ENCODE data around the gene TPCN1.

Gene TPCN1

DNA sequence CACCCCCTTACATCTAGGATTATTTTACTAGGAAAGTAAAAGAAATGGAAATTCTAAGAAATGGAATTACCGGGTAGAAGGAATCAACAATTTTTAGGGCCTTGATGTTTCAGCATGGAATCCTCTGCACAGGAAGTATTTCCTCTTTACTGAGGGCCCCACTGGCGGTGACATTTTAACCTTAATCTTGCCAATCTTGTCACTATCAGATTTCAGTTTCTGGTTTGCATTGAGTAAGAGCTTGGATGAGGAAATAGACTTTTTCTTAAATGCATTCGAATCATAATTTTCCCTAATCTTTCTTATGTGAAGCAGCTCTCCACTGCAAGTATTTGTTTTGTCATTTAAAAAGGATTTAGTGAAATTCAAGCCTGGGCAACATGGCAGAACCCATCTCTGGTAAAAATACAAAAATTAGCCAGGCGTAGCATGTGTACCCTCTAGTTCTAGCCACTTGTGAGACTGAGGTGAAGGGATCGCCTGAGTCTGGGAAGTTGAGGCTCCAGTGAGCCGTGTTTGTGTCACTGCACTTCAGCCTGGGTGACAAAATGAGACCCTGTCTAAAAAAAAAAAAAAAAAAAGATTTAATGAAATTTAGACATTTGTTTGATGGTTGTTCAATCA is 40.7 kb downstream of the TPCN1 start:
- Histone ChIP-seq H3K4me3 (ENCODE audit: low read depth, low read length) (no peak overlapping the region), H3K27ac (ENCODE audit: extremely low read depth, low read depth, low read length) (no peak overlapping the region), H3K9me3 (ENCODE audit: control insufficient read depth, insufficient read depth, low read depth, low read length) (no peaks in the 10 kb centered on the region), H3K4me1 (ENCODE audit: control insufficient read depth, insufficient read depth, low read length) (no peaks in the 10 kb centered on the region), H3K36me3 (ENCODE audit: control insufficient read depth in 2 of 2, insufficient read depth in 1 of 2, low read length in 2 of 2) (peaks cover 0 to 3% of the 10 kb centered on the region in 2 experiments; a peak in 2 of 3 replicates)
- CTCF ChIA-PET = interaction anchor here (0.6 kb wide), 2 partner anchors 88 to 1682 kb away, joined by 3 to 7 read pairs; no protein-coding TSS in a partner anchor
- POLR2A ChIA-PET = interaction anchor here (0.6 kb wide), 1 partner anchor 77 kb away, joined by 3 read pairs; the partner anchor contains the start of gene DDX54
- TF ChIP-seq ZNF843 (tag by site-specific recombination; IDR thresholded peaks at IDR 0.05) = no peak
- no peak for TF ChIP-seq KLF1 (tag by site-specific recombination; IDR thresholded peaks at IDR 0.05)
- TF ChIP-seq ZNF426 (tag by site-specific recombination; IDR thresholded peaks at IDR 0.05) = no peak
- no peak for TF ChIP-seq ZNF175 (tag by site-specific recombination; IDR thresholded peaks at IDR 0.05)
- TF ChIP-seq ZNF558 (tag by site-specific recombination; IDR thresholded peaks at IDR 0.05) = no peak
- TF ChIP-seq ZNF2 (tag by site-specific recombination; IDR thresholded peaks at IDR 0.05) = no peak

DNA sequence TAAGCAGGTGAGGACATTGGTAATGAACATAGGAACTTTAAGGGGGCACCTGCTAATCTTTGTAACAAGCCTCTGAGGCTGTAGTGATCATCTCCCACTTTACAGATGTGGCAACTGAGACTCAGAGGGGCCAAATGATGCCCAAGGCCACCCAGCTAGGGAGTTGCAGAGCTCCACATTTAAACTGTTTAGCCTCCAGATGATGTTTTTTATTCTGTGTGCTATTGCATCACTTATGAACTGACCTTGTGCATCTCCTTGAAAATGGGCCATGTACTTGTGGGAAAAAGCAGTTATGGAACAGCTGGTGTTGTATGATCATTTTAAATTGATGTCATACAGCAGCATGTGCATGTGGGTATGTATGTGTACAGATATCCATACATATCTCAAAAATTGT is 41.4 kb downstream of the TPCN1 start:
- Histone ChIP-seq H3K36me3 (ENCODE audit: control insufficient read depth in 2 of 2, insufficient read depth in 1 of 2, low read length in 2 of 2) (peaks cover 0 to 4% of the 10 kb centered on the region in 2 experiments; a peak in 2 of 3 replicates), H3K9me3 (ENCODE audit: control insufficient read depth, insufficient read depth, low read depth, low read length) (no peaks in the 10 kb centered on the region), H3K4me1 (ENCODE audit: control insufficient read depth, insufficient read depth, low read length) (no peaks in the 10 kb centered on the region), H3K27ac (ENCODE audit: extremely low read depth, low read depth, low read length) (no peak overlapping the region), H3K4me3 (ENCODE audit: low read depth, low read length) (no peak overlapping the region)
- TF ChIP-seq ZBTB21 (tag by site-specific recombination; IDR thresholded peaks at IDR 0.05) = no peak
- POLR2A ChIA-PET = no interaction called here
- CTCF ChIA-PET = interaction anchor here (0.6 kb wide), 1 partner anchor 1681 kb away, joined by 3 read pairs; no protein-coding TSS in a partner anchor

DNA sequence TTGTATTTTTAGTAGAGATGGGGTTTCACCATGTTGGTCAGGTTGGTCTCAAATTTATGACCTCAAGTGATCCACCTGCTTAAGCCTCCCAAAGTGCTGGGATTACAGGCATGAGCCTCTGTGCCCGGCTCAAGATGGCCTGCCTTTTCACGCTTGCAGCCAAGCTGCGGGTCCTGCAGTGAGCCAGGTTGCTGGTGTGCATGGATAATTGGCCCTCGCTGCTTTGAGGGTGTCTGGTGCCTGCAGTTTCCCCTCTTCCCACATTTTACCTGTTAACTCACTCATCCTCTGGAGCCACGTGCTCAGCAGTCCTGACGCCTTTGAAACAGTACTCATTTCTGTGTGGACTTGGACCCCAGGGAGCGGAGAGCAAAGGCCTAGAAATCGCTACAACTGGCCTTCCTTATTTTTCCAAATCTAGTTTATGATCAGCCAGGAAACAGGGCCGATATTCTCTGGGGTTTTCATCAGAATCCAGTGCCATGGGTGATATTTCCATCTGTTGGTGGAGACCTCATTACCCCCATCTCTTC is 42.2 kb downstream of the TPCN1 start:
- Histone ChIP-seq H3K4me3 (ENCODE audit: low read depth, low read length) (no peak overlapping the region), H3K4me1 (ENCODE audit: control insufficient read depth, insufficient read depth, low read length) (no peaks in the 10 kb centered on the region), H3K27ac (ENCODE audit: extremely low read depth, low read depth, low read length) (no peak overlapping the region), H3K9me3 (ENCODE audit: control insufficient read depth, insufficient read depth, low read depth, low read length) (no peaks in the 10 kb centered on the region), H3K36me3 (ENCODE audit: control insufficient read depth in 2 of 2, insufficient read depth in 1 of 2, low read length in 2 of 2) (peaks cover 0 to 9% of the 10 kb centered on the region in 2 experiments; a peak in 2 of 3 replicates)
- TF ChIP-seq GLIS1 (tag by site-specific recombination; IDR thresholded peaks at IDR 0.05) = no peak
- TF ChIP-seq KLF7 (tag by site-specific recombination; IDR thresholded peaks at IDR 0.05; ENCODE audit: borderline replicate concordance) = no peak
- no peak for TF ChIP-seq OVOL3 (tag by site-specific recombination; IDR thresholded peaks at IDR 0.05)
- TF ChIP-seq ZNF292 (tag by site-specific recombination; IDR thresholded peaks at IDR 0.05; ENCODE audit: borderline replicate concordance, low read depth) = no peak
- TF ChIP-seq ZNF785 (tag by site-specific recombination; IDR thresholded peaks at IDR 0.05) = no peak
- TF ChIP-seq, protein P1, sequence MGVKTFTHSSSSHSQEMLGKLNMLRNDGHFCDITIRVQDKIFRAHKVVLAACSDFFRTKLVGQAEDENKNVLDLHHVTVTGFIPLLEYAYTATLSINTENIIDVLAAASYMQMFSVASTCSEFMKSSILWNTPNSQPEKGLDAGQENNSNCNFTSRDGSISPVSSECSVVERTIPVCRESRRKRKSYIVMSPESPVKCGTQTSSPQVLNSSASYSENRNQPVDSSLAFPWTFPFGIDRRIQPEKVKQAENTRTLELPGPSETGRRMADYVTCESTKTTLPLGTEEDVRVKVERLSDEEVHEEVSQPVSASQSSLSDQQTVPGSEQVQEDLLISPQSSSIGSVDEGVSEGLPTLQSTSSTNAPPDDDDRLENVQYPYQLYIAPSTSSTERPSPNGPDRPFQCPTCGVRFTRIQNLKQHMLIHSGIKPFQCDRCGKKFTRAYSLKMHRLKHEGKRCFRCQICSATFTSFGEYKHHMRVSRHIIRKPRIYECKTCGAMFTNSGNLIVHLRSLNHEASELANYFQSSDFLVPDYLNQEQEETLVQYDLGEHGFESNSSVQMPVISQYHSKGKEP (tag by site-specific recombination; IDR thresholded peaks at IDR 0.05) = no peak
- TF ChIP-seq ZNF837 (tag by site-specific recombination; IDR thresholded peaks at IDR 0.05) = no peak
- ChIA-PET POLR2A (no interaction called here), CTCF (no interaction called here)

DNA sequence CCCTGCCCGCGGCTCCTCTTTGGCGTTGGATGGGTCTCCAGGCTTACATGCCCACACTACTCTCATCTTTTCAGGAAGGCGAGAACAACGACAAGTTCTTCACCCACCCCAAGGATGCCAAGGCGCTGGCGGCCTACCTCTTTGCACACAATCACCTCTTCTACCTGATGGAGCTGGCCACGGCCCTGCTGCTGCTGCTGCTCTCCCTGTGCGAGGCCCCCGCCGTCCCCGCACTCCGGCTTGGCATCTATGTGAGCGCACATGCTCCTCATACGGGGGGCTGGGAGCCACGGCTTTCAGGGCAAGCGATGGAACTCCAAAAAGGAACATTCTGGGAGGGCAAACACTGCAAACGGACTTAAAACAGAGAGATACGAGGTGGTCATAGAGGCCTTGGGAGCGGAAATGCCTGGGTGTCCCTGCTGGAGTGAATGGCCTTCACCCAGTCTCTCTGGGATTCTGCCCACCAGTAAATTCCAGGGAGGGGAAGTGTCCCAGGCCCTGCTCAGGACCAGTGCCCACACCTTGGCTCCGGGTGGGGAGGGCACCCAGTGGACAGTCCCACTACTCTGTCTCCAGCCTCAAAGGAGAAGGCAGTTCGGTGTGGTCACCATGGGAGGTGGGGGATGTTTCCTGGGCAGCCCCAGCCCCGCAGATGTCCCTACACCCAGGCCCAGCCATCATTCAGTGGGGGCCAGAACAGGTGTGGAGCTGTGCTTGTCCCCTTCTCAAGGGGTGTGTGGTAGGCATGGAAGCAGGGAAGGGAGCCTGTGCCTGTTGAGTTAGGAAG is 45.0 kb downstream of the TPCN1 start:
- Histone ChIP-seq H3K27ac (ENCODE audit: extremely low read depth, low read depth, low read length) (no peak overlapping the region), H3K9me3 (ENCODE audit: control insufficient read depth, insufficient read depth, low read depth, low read length) (no peaks in the 10 kb centered on the region), H3K4me3 (ENCODE audit: low read depth, low read length) (no peak overlapping the region), H3K4me1 (ENCODE audit: control insufficient read depth, insufficient read depth, low read length) (no peaks in the 10 kb centered on the region), H3K36me3 (ENCODE audit: control insufficient read depth in 2 of 2, insufficient read depth in 1 of 2, low read length in 2 of 2) (peaks cover 0 to 9% of the 10 kb centered on the region in 2 experiments; a peak in 1 of 3 replicates)
- CTCF ChIA-PET = interaction anchor here (1.1 kb wide), 1 partner anchor 19 kb away, joined by 4 read pairs; no protein-coding TSS in a partner anchor
- POLR2A ChIA-PET = no interaction called here
- no peak for TF ChIP-seq KLF10 (tag by site-specific recombination; IDR thresholded peaks at IDR 0.05)
- no peak for TF ChIP-seq ZNF830 (tag by site-specific recombination; IDR thresholded peaks at IDR 0.05; ENCODE audit: low read depth)
- TF ChIP-seq ZNF707 (tag by site-specific recombination; IDR thresholded peaks at IDR 0.05) = no peak
- TF ChIP-seq, protein P2, sequence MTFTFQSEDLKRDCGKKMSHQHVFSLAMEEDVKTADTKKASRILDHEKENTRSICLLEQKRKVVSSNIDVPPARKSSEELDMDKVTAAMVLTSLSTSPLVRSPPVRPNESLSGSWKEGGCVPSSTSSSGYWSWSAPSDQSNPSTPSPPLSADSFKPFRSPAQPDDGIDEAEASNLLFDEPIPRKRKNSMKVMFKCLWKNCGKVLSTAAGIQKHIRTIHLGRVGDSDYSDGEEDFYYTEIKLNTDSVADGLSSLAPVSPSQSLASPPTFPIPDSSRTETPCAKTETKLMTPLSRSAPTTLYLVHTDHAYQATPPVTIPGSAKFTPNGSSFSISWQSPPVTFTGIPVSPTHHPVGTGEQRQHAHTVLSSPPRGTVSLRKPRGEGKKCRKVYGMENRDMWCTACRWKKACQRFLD (tag by site-specific recombination; IDR thresholded peaks at IDR 0.05) = no peak
- no peak for TF ChIP-seq ZNF600 (tag by site-specific recombination; IDR thresholded peaks at IDR 0.05)
- TF ChIP-seq, protein P3, sequence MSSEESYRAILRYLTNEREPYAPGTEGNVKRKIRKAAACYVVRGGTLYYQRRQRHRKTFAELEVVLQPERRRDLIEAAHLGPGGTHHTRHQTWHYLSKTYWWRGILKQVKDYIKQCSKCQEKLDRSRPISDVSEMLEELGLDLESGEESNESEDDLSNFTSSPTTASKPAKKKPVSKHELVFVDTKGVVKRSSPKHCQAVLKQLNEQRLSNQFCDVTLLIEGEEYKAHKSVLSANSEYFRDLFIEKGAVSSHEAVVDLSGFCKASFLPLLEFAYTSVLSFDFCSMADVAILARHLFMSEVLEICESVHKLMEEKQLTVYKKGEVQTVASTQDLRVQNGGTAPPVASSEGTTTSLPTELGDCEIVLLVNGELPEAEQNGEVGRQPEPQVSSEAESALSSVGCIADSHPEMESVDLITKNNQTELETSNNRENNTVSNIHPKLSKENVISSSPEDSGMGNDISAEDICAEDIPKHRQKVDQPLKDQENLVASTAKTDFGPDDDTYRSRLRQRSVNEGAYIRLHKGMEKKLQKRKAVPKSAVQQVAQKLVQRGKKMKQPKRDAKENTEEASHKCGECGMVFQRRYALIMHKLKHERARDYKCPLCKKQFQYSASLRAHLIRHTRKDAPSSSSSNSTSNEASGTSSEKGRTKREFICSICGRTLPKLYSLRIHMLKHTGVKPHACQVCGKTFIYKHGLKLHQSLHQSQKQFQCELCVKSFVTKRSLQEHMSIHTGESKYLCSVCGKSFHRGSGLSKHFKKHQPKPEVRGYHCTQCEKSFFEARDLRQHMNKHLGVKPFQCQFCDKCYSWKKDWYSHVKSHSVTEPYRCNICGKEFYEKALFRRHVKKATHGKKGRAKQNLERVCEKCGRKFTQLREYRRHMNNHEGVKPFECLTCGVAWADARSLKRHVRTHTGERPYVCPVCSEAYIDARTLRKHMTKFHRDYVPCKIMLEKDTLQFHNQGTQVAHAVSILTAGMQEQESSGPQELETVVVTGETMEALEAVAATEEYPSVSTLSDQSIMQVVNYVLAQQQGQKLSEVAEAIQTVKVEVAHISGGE (tag by site-specific recombination; conservative IDR thresholded peaks at IDR 0.05; ENCODE audit: low read depth) = no peak
- TF ChIP-seq BCL11A (tag by site-specific recombination; IDR thresholded peaks at IDR 0.05; ENCODE audit: low read depth) = no peak

All from HEK293 (cell line).